Mesenchymal stem cell (in vitro differentiated cells and primary cell): ENCODE data around the gene COMMD2.

Source experiments
- DNase-seq: peaks from one replicate; pipeline ENCODE4 v3.0.0-alpha.2; 2013
- H2AFZ ChIP-seq: one replicate; pipeline ENCODE4 v1.6.1; 2013; ENCODE audit warnings: low read depth, mild to moderate bottlenecking, control low read depth, inconsistent platforms, low read length, moderate library complexity
- H2AK5ac ChIP-seq: 2 replicates; pipeline ENCODE4 v1.6.1; 2013; ENCODE audit warnings: low read length, moderate library complexity, mild to moderate bottlenecking, inconsistent platforms; ENCODE audit not compliant: severe bottlenecking
- H2BK120ac ChIP-seq: one replicate; pipeline ENCODE4 v1.6.1; 2013; ENCODE audit warnings: low read depth, mild to moderate bottlenecking, inconsistent platforms, low read length, moderate library complexity
- H2BK12ac ChIP-seq, 2 experiments: one replicate each; pipeline ENCODE4 v1.6.1; 2013; ENCODE audit warnings: inconsistent platforms in 2 of 2, low read length in 2 of 2, mild to moderate bottlenecking in 2 of 2, moderate library complexity in 2 of 2, control low read depth in 1 of 2
- H2BK15ac ChIP-seq: one replicate; pipeline ENCODE4 v1.6.1; 2013; ENCODE audit warnings: mild to moderate bottlenecking, low read depth, inconsistent platforms; ENCODE audit not compliant: poor library complexity, severe bottlenecking
- H2BK5ac ChIP-seq: 2 replicates; pipeline ENCODE4 v1.6.1; 2013; ENCODE audit warnings: low read depth, mild to moderate bottlenecking, low read length, control low read depth, inconsistent platforms; ENCODE audit not compliant: poor library complexity, severe bottlenecking
- H3K14ac ChIP-seq, 2 experiments: one replicate each; pipeline ENCODE4 v1.6.1; 2013; ENCODE audit warnings: inconsistent platforms in 2 of 2, low read length in 2 of 2, control low read depth in 1 of 2, mild to moderate bottlenecking in 1 of 2, moderate library complexity in 1 of 2
- H3K18ac ChIP-seq, 2 experiments: one replicate each; pipeline ENCODE4 v1.6.1; 2013; ENCODE audit warnings: inconsistent platforms in 2 of 2, low read length in 2 of 2, control low read depth in 1 of 2, low read depth in 1 of 2, mild to moderate bottlenecking in 1 of 2
- H3K23ac ChIP-seq, 2 experiments: one replicate each; pipeline ENCODE4 v1.6.1; 2013; ENCODE audit warnings: inconsistent platforms in 2 of 2, low read length in 2 of 2, mild to moderate bottlenecking in 2 of 2, moderate library complexity in 2 of 2, control low read depth in 1 of 2
- H3K27ac ChIP-seq: 2 replicates; pipeline ENCODE4 v1.5.1; 2013; ENCODE audit warnings: mild to moderate bottlenecking, moderate library complexity, low read length, control low read depth, inconsistent platforms; ENCODE audit not compliant: poor library complexity, severe bottlenecking
- H3K27me3 ChIP-seq, 2 experiments: 2 replicates each; pipeline versions ENCODE4 v1.6.1 to v1.7.0; 2013; ENCODE audit warnings: low read length in 2 of 2, mild to moderate bottlenecking in 2 of 2, moderate library complexity in 2 of 2, control low read depth in 1 of 2, inconsistent platforms in 1 of 2; ENCODE audit not compliant: control insufficient read depth in 1 of 2, insufficient read depth in 1 of 2
- H3K36me3 ChIP-seq, 2 experiments: 2 replicates each; pipeline versions ENCODE4 v1.6.1 to v1.7.0; 2013; ENCODE audit warnings: low read length in 2 of 2, control low read depth in 1 of 2, inconsistent platforms in 1 of 2, low read depth in 1 of 2, mild to moderate bottlenecking in 1 of 2; ENCODE audit not compliant: insufficient read depth in 2 of 2, control insufficient read depth in 1 of 2
- H3K4ac ChIP-seq, 2 experiments: one replicate each; pipeline ENCODE4 v1.6.1; 2013; ENCODE audit warnings: inconsistent platforms in 2 of 2, low read length in 2 of 2, mild to moderate bottlenecking in 2 of 2, moderate library complexity in 2 of 2, control low read depth in 1 of 2, low read depth in 1 of 2
- H3K4me1 ChIP-seq: 2 replicates; pipeline ENCODE4 v1.6.1; 2013; ENCODE audit warnings: low read depth, low read length, control low read depth; ENCODE audit not compliant: control insufficient read depth, insufficient read depth
- H3K4me2 ChIP-seq: 2 replicates; pipeline ENCODE4 v1.6.1; 2013; ENCODE audit warnings: low read length, mild to moderate bottlenecking, inconsistent platforms; ENCODE audit not compliant: poor library complexity, severe bottlenecking
- H3K4me3 ChIP-seq, 2 experiments: 2 replicates each; pipeline versions ENCODE4 v1.5.1 to v1.7.0; 2013; ENCODE audit warnings: low read length in 2 of 2, mild to moderate bottlenecking in 2 of 2, control low read depth in 1 of 2, low read depth in 1 of 2; ENCODE audit not compliant: insufficient read depth in 1 of 2
- H3K79me1 ChIP-seq: replicated peaks from 2 replicates; pipeline ENCODE4 v1.6.1; 2013; ENCODE audit warnings: mild to moderate bottlenecking, control low read depth, low read length, inconsistent platforms; ENCODE audit not compliant: poor library complexity, severe bottlenecking
- H3K9ac ChIP-seq: 2 replicates; pipeline ENCODE4 v1.7.0; 2013; ENCODE audit warnings: mild to moderate bottlenecking, low read length, moderate library complexity
- H3K9me3 ChIP-seq: 2 replicates; pipeline ENCODE4 v1.7.0; 2013; ENCODE audit warnings: mild to moderate bottlenecking, low read length; ENCODE audit not compliant: control insufficient read depth
- H4K8ac ChIP-seq: one replicate; pipeline ENCODE4 v1.6.1; 2013; ENCODE audit warnings: inconsistent platforms, mild to moderate bottlenecking, low read length, moderate library complexity
- H4K91ac ChIP-seq: one replicate; pipeline ENCODE4 v1.6.1; 2013; ENCODE audit warnings: mild to moderate bottlenecking, low read length, inconsistent platforms
- WGBS: methylation state at CpG from one replicate; pipeline ENCODE4 v1.1.7; 2013; ENCODE audit warnings: mixed read lengths; 5-methylcytosine and 5-hydroxymethylcytosine counted together

Gene COMMD2

DNA sequence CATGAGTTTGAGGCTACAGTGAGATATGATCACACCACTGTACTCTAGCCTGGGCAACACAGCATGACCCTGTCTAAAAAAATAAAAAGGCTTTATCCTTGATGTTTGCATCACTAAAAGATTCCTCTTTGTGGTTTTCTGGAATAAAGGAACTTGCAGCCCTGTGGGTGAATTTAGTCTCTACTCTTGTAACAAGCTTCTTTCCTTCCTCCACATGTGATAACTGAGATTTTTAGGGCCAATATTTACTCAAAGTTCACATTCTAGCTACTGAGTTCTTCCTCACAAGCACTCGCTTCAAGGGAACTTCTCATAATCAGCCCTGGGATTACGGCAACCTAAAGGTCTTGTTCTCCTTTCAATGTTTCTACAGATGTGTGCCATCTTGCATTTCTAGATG is 24.6 kb downstream of the COMMD2 start:
- no peak overlapping the region for H2AFZ ChIP-seq
- no peak overlapping the region for H2BK120ac ChIP-seq
- no peaks in the 10 kb centered on the region for H3K36me3 ChIP-seq
- H3K27me3 ChIP-seq, result no peaks in the 10 kb centered on the region
- no peak overlapping the region for H2BK15ac ChIP-seq
- no peak overlapping the region for H3K4ac ChIP-seq
- no peaks in the 10 kb centered on the region for H3K4me1 ChIP-seq
- H2BK5ac ChIP-seq, result no peak overlapping the region
- no peak overlapping the region for H3K23ac ChIP-seq
- no peak overlapping the region for H3K18ac ChIP-seq
- H2BK12ac ChIP-seq, result no peak overlapping the region
- H3K9me3 ChIP-seq, result no peaks in the 10 kb centered on the region
- no peak overlapping the region for H4K91ac ChIP-seq
- H4K8ac ChIP-seq, result no peak overlapping the region
- H3K79me1 ChIP-seq, result no peaks in the 10 kb centered on the region
- H3K14ac ChIP-seq, result no peak overlapping the region
- H2AK5ac ChIP-seq, result no peak overlapping the region
- H3K4me3 ChIP-seq, result no peak overlapping the region
- no peak overlapping the region for H3K9ac ChIP-seq
- 100% methylated on average over 2 of the region's 2 CpGs for WGBS
- DNase-seq, result no peak
- H3K27ac ChIP-seq, result no peak overlapping the region
- no peak overlapping the region for H3K4me2 ChIP-seq

DNA sequence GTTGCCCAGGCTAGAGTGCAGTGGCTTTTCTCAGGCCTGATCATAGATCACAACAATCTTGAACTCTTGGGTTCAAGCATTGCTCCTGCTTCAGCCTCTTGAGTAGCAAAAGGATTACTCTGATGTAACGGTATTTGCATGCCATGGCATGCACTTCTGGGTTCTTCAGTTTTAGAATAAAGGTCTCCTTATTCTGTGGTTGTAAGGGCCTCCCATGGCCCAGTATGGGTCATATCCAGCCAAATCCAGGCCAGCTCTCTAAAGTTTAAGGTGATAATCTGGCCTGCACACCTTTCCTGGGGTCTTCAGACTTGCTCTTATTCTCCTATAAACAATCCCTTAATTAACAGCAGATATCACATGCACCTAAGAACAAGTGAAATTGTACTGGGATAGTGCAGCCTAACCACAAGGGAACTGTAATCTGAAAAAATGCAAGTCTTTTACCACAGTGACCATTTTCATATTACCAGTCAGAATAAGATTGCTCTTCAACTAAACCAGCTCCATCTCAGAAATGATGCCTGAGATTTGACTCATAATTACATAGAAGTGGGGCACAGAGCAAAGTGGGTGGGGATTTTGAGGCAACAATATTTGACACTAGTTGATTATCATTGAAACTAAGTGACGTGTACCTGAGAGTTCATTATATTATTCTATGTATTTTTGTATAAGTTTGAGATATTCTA is 25.4 kb downstream of the COMMD2 start:
- Histone ChIP-seq H3K27ac (no peak overlapping the region), H3K9ac (no peak overlapping the region), H3K4me3 (no peak overlapping the region), H2AK5ac (no peak overlapping the region), H3K79me1 (no peaks in the 10 kb centered on the region), H3K4me2 (no peak overlapping the region), H3K4me1 (no peaks in the 10 kb centered on the region), H3K27me3 (no peaks in the 10 kb centered on the region), H3K18ac (no peak overlapping the region), H2BK15ac (no peak overlapping the region), H4K91ac (no peak overlapping the region), H3K9me3 (no peaks in the 10 kb centered on the region), H2BK120ac (no peak overlapping the region), H3K23ac (no peak overlapping the region), H3K14ac (no peak overlapping the region), H4K8ac (no peak overlapping the region), H3K36me3 (no peaks in the 10 kb centered on the region), H2AFZ (no peak overlapping the region), H2BK5ac (no peak overlapping the region), H3K4ac (no peak overlapping the region), H2BK12ac (no peak overlapping the region)
- no peak for DNase-seq
- 100% methylated on average over 1 of the region's 2 CpGs for WGBS

DNA sequence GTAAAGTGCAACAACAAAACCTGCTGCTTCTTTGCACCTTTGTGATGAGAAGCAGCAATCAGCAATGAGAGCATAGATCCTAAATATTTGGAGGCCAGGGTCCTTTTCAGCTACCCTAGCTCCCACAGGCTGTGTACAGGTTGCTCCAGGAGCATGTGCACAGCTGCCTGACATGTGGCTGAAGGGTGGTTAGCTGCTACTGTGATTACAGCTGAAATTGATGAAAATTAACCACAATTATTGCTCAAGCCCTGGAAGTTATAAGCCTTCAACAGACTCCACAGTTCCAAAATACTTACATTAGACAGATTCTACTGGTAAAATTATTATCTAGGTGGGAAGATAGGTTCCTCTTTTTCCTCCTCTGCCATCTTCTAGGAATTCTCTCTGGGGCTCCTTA is 28.5 kb downstream of the COMMD2 start:
- no peaks in the 10 kb centered on the region for H3K36me3 ChIP-seq
- no peak for DNase-seq
- no peaks in the 10 kb centered on the region for H3K79me1 ChIP-seq
- H3K27ac ChIP-seq, result no peak overlapping the region
- no peaks in the 10 kb centered on the region for H3K27me3 ChIP-seq
- no peak overlapping the region for H2AK5ac ChIP-seq
- no peak overlapping the region for H3K18ac ChIP-seq
- no peak overlapping the region for H2AFZ ChIP-seq
- no peak overlapping the region for H4K91ac ChIP-seq
- no peak overlapping the region for H2BK12ac ChIP-seq
- no peak overlapping the region for H3K23ac ChIP-seq
- H2BK120ac ChIP-seq, result no peak overlapping the region
- H3K4me2 ChIP-seq, result no peak overlapping the region
- peaks cover 16% of the 10 kb centered on the region for H3K9me3 ChIP-seq
- no peak overlapping the region for H2BK15ac ChIP-seq
- no peak overlapping the region for H3K4me3 ChIP-seq
- H3K14ac ChIP-seq, result no peak overlapping the region
- no peak overlapping the region for H2BK5ac ChIP-seq
- no peak overlapping the region for H3K4ac ChIP-seq
- H4K8ac ChIP-seq, result no peak overlapping the region
- H3K4me1 ChIP-seq, result no peaks in the 10 kb centered on the region
- H3K9ac ChIP-seq, result no peak overlapping the region

DNA sequence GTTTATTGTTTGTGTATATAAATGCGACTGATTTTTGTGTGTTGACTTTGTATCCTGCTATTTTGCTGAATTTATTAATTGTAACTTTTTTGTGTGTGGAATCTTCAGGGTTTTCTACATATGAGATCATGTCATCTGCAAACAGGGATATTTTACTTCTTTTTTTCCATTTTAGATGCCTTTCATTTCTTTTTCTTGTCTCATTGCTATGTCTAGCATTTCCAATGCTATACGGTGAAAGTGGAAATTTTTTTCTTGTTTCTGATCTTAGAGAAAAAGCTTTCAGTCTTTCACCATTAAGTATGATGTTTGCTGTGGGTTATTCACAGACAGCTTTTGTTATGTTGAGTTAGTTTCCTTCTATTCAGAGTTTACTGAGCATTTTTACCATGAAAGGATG is 31.4 kb downstream of the COMMD2 start:
- Histone ChIP-seq H2AFZ (no peak overlapping the region), H4K91ac (no peak overlapping the region), H2BK120ac (no peak overlapping the region), H3K4ac (no peak overlapping the region), H3K18ac (no peak overlapping the region), H3K9ac (no peak overlapping the region), H4K8ac (no peak overlapping the region), H3K23ac (no peak overlapping the region), H3K27ac (no peak overlapping the region), H3K4me2 (no peak overlapping the region), H2BK15ac (no peak overlapping the region), H2BK12ac (no peak overlapping the region), H3K36me3 (no peaks in the 10 kb centered on the region), H3K27me3 (no peaks in the 10 kb centered on the region), H2AK5ac (no peak overlapping the region), H3K79me1 (peaks cover 3% of the 10 kb centered on the region), H3K4me1 (no peaks in the 10 kb centered on the region), H3K4me3 (no peak overlapping the region), H3K14ac (no peak overlapping the region), H2BK5ac (no peak overlapping the region), H3K9me3 (peaks cover 16% of the 10 kb centered on the region)
- DNase-seq, result no peak
- WGBS, result 100% methylated on average over 2 of the region's 2 CpGs
